Dedifferentiated amniotic fluid mesenchymal stem cell (primary cell): ENCODE measurements around the gene PAPLN.
A peak's percentile ranks its signal among the peaks of the same experiment; 100 is the strongest.
"Not testable (repeated sequence)": the region's sequence is repeated elsewhere in the genome, so short reads cannot be mapped to it uniquely, and the experiment has no call there.

Source experiments
- DNase-seq: peaks from one replicate; pipeline ENCODE4 v3.0.0-alpha.2; 2016; ENCODE audit errors: extremely low spot score

The PAPLN gene

DNA sequence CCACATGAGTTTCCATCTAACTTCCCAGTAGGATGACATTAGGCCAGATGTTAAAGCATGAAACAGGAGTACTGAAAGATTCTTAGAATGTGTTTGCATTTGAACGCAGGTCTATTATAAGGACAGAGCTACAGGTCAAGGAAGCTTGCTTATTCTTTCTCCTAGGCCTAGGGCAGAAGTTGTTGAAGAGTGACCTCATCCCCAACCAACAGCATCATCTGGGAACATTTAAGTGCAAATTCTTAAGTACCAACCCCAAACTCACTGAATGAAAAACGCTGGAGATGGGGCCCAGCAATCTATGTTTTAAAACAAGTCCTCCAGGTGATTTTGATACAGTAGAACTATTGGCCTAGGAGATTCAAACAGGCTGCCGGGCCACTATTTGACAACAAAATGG lies 52.4 kb downstream of the PAPLN start:
- DNase-seq: no peak

DNA sequence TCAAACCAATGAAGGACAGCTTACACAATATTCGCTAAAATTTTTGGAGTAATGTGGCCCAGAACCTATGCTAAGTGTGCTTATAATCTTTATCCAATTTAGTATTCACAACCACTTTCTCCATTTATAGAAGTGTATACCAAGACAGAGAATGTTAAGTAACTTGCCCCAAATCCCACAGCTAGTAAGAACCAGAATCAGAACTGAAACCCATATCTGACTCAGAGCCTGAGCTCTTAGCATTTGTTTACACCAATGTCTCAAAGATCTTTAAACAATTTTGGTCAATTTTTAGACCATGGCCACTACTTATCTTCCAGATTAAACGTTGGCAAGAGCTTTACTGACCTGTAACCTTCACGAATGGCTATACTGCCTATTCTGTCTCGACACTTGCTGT lies 53.0 kb downstream of the PAPLN start:
- DNase-seq: no peak

GRCh38 chr14:73293782-73294781 lies 56.8 kb downstream of the PAPLN start:
- DNase-seq: no peak

DNA sequence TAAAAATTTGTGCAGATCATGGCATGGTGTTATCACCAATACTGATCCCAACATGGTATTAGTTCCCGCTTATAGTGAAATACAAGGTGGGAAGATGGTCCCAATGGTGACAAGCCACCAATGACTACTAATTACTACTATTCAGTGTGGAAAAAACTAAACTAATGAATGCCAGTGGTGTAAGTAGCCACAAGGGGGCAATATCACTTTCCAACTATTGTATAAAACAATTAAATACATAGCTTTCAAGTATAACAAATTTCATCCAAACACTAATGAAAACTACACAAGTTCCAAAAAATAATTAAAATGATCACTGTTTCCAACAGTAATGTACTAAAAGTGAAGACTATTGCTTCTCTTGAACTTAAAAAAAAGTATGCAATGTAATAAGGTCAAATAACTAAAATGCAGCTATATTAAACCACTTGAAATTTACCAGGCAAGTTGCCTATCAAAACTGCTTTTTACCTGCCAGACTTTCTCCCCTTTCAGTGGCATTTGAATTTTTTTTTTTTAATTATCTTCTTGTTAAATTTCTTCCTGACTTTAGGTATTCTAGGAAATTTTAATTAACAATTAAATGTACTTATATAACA lies 58.0 kb downstream of the PAPLN start:
- DNase-seq: peak; percentile 67

DNA sequence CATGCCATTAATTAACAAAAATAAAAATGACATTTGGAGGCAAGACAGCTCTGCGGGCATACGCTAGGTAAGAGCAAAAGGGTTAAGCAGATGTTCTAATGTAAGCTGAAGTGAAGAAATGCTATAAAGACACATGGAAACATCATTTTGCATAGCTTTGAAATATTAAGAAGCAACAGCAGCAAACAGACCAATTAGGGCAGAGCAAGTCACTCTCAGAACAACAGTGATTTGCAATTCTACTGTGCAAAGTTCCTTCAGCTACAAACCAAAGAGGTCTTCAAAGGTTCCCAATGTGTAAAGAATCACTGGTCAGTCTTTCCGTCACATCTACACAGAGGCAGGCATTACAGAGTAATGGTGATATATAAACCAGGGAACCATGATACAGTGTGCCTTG lies 68.2 kb downstream of the PAPLN start:
- DNase-seq: no peak

- DNase-seq: no peak
Measured at GRCh38 chr14:73307261-73307660, 70.0 kb downstream of the PAPLN start.

- not testable (repeated sequence) for DNase-seq
Measured at GRCh38 chr14:73309207-73309606, 71.9 kb downstream of the PAPLN start.

GRCh38 chr14:73311708-73312030 lies 74.4 kb downstream of the PAPLN start:
- DNase-seq: no peak

DNA sequence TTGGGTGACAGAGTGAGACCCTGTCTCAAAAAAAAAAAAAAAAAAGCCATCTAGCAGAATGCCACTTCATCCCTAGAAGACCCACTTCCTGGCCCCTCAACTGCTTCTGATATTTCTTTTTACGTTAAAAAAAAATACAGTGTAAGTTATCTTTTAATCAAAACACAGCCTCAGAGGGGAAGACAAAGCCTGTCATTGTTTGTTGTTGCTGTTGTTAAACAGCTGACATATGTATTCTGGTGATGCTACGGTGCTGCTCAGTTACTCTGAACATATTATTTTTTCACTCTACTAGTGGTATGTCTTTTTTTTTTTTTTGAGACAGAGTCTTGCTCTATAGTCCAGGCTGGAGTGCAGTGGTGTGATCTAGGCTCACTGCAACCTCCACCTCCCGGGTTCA lies 75.4 kb downstream of the PAPLN start:
- no peak for DNase-seq

DNA sequence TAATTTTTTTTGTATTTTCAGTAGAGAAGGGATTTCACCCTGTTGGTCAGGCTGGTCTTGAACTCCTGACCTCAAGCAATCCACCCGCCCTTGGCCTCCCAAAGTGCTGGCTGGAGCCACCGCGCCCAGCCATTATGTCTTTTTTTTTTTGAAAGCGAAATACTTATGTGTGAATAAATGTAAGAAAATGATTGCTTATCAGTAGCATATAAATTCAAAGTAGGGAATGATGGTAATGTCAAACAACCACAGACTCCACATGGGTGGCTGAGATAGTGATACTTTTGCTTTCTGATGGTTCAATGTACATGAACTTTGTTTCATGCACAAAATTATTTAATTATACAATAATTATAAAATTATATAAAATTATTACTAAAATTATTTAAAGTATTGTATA lies 75.8 kb downstream of the PAPLN start:
- no peak for DNase-seq

DNA sequence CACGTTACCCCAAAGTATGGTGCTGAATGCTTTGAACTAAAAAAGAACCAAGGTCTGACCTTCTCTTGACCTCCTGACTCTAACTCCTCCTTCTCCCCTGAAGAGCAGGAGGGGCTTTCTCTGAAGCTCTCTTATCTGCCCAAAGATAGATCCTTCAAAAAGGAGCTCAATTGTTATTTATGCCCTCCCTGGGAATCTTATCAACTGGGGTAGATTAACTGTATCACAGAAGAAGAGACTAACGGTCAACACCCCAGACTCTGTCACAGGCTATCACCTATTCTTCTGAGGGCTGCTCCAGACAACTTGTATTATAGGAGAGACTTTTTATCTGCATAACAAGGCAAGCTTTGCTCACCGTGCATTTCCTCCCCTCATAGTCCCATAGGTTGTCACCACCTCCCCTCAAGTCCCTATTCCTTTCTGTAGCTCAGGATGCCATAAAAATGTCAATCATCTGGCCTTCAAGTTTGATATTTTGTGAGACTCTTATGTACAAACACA lies 86.6 kb downstream of the PAPLN start:
- no peak for DNase-seq
